GM21717 (cell line): ENCODE data around the gene TRIM2.
A peak's percentile ranks its signal among the peaks of the same experiment; 100 is the strongest.

Source experiments
- ATAC-seq: cut with Tn5 transposase; IDR thresholded peaks from one replicate; pipeline ENCODE4 v1.9.1; 2021; ENCODE audit warnings: mild to moderate bottlenecking, moderate library complexity; ENCODE audit not compliant: unreplicated experiment

The TRIM2 gene

GRCh38 chr4:153325558-153325957 is 121.3 kb downstream of the TRIM2 start:
- no peak for ATAC-seq

GRCh38 chr4:153326513-153326912 is 122.3 kb downstream of the TRIM2 start:
- ATAC-seq = no peak

DNA sequence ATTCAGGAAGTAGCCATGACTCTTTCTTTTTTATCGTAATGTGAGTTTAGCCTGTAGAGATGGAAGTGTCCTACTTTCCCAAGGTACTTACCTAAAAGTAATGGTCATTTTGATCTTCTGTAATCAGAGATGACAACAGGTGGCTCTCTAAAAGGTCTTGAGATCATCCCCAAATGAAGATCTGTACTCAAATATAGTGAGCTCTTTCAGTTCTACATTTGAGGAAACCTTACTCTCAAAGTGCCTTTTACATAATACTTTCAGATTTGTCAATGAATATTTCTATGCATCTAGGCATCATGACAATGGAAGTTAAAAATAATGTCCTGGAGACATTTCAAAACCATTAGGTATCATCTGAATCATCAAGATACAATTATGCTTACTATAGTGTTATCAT is 123.0 kb downstream of the TRIM2 start:
- no peak for ATAC-seq

DNA sequence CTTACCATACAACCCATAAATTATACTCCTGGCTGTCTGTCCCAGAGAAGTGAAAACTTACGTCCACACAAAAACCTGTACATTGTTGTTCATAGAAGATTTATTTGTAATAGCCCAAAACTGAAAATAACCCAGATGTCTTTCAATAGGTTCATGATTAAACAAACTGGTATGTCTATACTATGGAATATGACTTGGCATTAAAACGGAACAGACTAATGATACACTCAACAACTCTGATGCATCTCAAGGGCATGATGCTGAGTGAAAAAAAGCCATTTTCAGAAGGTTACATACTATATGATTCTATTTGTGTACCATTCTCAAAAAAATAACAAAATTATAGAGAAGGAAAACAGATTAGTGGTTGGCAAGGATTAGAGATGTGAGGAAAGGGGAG is 128.7 kb downstream of the TRIM2 start:
- ATAC-seq = no peak

GRCh38 chr4:153333874-153334273 is 129.6 kb downstream of the TRIM2 start:
- ATAC-seq = no peak

GRCh38 chr4:153335665-153336064 is 131.4 kb downstream of the TRIM2 start:
- ATAC-seq = no peak

DNA sequence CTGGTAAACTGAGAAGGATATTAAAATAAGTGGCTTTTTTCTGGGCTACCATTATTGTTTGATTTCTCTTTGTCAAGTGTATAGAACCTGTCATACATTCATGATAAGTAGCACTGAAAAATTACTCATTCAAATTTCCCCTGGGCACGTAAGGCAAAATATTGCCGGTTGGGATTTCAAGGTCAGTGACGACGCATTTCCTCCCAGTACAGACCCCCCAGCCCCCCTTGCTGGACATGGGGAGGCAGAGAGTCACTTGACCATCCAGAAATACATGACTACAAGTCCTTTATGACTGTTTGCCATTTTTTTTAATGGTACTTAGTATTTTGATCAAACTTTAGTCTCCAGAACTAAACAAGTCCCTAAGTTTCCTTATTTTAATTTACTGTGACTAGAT is 133.4 kb downstream of the TRIM2 start:
- no peak for ATAC-seq

GRCh38 chr4:153341575-153342090 is 137.4 kb downstream of the TRIM2 start:
- ATAC-seq = no peak

- no peak for ATAC-seq
These were observed 138.7 kb downstream of the TRIM2 start for GRCh38 chr4:153342751-153343552.

DNA sequence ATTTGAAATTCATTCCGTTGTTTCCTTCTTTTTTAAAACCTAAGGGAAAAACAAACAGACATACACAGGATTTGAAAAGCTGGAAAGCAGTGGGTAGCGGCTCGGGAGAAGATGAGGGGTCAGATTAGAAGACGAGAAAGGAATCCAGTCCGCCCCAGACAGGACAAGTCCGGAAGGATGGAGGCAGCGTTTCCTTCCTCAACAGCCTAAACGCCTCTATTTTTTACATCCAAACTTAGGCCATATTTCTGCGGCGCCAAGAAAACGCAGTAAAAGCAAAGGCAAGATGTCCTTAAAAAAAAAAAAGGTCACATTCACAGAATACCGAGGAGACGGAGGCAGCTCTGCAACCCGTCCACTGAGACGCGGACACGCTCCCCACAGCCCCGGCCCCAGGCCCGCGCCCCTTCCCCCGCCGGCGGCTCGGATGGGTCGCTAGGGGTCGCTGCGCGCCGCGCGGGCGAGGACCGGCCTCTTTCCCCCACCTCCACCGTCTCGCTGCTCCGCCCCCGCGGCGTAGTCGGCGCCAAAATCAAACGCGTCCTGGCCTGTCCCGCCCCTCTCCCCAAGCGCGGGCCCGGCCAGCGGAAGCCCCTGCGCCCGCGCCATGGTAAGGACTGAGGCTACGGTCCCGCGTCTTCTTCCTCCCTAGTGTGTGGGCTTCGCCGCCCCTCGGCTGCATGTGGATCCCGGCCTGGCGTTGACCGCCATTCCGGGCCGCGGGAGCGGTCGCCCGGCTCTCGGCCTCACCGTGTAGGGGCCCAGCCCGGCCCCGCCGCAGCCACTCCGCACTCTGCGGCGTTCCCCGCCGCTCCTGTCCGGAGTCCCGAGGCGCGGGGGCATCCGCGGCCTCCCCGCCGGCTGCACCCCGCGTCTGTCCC is 140.1 kb downstream of the TRIM2 start, which contains the start of gene MND1:
Gene MND1, plus strand, starts transcription at position 558 of the 881 bp plus-strand sequence. Its CDS starts 50 bp downstream, at position 608.
- peak; percentile 76 for ATAC-seq

- peak; percentile 45 for ATAC-seq
These were observed 141.1 kb downstream of the TRIM2 start for GRCh38 chr4:153345012-153345981.

GRCh38 chr4:153346031-153346430 is 141.8 kb downstream of the TRIM2 start:
- no peak for ATAC-seq

GRCh38 chr4:153346563-153346962 is 142.3 kb downstream of the TRIM2 start:
- no peak for ATAC-seq

- ATAC-seq = no peak
These were observed 142.9 kb downstream of the TRIM2 start for GRCh38 chr4:153347117-153347516.

DNA sequence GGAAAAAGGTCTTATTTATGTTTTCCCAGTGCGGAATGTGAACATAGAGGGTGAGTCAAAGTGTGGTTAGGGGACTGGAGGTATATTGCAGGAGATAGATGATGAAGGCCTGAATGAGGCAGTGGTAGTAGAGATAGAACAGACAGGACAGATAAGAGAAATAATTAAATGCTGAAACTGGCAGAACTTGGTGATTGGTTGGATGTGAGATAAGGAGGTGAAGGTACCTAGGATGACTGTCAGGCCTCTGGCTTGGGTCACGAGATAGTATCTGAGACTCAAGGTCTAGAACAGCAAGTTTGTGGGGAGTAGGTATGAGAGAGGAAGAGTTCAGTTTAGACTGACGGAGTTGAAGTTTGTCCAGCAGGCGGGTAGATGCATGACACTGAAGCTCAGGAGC is 143.8 kb downstream of the TRIM2 start:
- ATAC-seq = no peak

DNA sequence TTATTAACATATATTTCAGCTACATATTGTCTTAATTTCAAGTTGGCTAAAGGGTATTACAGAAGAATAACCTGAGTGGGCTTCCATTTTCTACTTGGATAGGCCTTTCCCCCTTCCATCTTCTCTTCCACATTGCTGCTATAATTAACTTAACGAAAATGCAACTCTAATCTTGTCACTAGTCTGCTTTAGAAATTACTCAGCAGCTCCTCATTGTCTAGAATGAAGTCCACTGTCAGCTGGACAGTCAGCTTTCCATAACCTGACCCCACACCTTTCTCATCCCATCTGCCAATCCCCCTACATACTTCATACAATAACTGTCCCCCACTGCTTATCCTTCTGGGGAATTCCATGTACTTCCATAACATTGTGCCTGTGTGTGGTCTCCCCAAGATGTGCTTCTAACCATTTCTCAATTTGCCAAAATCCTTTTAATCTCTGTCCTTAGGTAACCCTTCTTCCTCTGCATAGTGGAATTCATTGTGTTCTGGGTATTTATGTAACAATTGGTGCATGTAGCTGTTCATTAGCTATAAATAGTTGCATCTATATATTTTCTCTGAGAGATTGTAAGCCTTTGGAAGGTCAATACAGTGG is 145.1 kb downstream of the TRIM2 start:
- ATAC-seq = no peak

DNA sequence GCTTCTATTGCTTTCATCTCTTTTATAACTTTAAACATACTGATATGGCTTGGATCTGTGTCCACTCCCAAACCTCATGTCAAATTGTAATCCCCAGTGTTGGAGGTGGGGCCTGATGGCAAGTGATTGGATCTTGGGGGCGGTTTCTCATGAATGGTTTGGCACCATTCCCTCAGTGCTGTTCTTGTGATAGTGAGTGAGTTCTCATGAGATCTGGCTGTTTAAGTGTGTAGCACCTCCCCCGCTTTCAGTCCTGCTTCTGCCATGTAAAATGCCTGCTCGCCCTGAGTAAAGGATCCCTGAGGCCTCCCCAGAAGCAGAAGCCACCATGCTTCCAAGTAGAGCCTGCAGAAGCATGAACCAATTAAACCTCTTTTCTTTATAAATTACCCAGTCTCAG is 157.9 kb downstream of the TRIM2 start:
- ATAC-seq = no peak

DNA sequence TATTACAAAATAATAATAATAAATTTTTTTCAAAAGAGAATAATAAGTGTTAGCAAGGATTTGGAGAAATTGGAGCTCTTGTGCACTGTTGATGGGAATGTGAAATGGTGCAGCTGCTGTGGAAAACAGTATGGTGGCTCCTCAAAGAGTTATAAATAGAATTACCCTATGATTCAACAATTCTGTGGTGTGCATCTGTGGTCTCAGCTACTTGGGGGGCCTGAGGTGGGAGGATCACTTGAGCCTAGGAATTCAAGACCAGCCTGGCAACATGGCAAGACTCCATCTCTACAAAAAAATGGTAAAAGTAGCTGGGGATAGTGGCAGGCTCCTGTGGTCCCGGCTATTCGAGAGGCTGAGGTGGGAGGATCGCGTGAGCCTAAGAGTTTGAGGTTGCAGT is 159.8 kb downstream of the TRIM2 start:
- no peak for ATAC-seq

DNA sequence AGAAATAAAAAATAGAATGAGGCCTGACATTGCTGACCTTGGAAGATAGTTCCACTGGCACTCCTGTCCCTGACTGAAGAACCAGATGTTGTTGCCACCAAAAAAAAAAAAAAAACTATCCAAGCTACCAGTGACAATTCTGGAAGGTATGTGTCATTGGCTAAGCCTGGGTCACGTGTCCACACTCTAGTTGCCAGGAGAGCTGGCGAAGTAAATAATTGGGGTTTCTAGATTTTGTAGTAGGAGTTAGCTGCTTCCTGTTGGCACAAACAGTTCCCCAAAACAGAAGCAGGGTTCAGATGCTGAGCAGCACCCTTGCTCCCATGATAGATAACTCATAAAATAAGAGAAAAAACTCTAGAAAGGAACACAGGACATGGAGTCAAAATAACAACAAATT is 160.8 kb downstream of the TRIM2 start:
- ATAC-seq = no peak

DNA sequence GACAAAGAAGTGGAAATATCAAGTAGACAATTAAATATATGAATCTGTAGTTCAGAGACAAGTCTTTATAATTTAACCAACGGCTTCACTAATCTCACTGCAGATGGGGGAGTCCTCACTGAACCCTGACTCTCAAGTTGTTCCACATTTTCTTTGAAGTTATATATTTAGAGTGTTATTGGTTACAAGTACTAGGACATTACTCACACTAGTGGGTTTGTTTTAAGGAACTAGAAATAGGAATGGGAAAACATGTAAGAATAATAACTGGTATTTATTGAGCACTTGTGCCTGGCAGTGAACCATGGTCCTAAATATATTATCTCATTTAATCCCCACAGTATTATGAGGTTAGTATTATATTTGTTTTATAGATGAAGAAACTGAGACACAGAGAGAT is 162.2 kb downstream of the TRIM2 start:
- no peak for ATAC-seq
